HG03575 (cell line): ENCODE results near the gene PIP5K1B.

Experiments used
- ATAC-seq: cut with Tn5 transposase; IDR thresholded peaks from one replicate; pipeline ENCODE4 v1.9.1; 2021; ENCODE audit not compliant: unreplicated experiment, insufficient number of reproducible peaks, low FRiP score; ENCODE audit errors: extremely low read depth

PIP5K1B gene

GRCh38 chr9:68920921-68921320 lies 215.9 kb downstream of the PIP5K1B start:
- no peak for ATAC-seq

DNA sequence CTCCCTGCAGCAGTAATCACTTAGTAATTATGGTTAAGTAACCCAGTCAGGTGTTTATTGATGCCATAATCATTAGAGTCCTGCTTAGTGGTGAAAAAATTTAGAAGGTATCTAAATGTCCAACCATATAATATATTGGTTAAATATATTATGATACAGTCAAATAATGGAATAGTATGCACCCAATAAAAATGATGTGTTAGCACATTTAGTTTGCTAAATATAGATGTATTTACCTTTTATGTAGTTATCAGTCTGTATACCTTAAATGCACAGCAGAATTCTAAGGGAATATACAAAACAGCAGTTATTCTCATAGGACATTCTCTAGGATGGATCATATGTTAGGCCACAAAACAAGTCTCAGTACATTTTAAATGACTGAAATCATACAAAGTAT lies 218.4 kb downstream of the PIP5K1B start:
- no peak for ATAC-seq

- ATAC-seq = no peak
Measured at GRCh38 chr9:68925175-68925574, 220.1 kb downstream of the PIP5K1B start.

GRCh38 chr9:68927165-68927564 lies 222.1 kb downstream of the PIP5K1B start:
- no peak for ATAC-seq

DNA sequence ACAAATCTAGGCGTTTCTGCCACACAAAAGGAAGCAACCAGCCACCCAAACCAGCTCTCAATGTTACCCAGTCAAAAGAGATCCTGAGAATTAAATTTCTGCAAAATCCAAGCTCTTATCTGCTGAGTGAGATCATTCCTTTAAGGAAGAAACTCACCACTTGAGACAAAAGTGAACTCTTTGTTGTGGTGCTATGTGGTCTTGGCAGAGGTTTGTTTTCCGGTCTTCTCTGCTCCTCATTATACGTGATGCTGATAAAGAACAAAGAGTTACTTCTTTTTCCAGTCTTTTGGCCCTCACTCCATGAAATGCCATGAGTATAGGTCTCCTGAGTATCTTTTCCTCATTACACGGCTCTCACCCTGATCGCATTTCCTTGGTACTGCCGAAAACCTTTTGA lies 226.8 kb downstream of the PIP5K1B start:
- no peak for ATAC-seq

DNA sequence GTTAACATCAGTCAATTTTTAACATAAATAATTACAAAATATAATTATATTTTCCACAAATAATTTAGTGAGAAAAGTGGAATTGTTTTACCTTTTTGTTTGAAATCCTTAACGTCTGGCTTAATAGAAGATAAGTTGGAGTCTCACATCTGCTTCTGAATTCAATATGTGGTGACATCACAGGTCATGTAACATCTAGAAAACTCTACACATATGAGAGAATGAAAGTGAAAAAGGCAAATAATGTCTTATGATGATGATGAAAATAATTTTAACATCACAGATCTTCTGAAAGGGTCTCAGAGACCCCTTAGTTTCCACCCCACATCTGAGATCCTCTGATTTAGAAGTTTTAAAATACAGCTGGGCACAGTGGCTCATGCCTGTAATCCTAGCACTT lies 227.4 kb downstream of the PIP5K1B start:
- no peak for ATAC-seq

DNA sequence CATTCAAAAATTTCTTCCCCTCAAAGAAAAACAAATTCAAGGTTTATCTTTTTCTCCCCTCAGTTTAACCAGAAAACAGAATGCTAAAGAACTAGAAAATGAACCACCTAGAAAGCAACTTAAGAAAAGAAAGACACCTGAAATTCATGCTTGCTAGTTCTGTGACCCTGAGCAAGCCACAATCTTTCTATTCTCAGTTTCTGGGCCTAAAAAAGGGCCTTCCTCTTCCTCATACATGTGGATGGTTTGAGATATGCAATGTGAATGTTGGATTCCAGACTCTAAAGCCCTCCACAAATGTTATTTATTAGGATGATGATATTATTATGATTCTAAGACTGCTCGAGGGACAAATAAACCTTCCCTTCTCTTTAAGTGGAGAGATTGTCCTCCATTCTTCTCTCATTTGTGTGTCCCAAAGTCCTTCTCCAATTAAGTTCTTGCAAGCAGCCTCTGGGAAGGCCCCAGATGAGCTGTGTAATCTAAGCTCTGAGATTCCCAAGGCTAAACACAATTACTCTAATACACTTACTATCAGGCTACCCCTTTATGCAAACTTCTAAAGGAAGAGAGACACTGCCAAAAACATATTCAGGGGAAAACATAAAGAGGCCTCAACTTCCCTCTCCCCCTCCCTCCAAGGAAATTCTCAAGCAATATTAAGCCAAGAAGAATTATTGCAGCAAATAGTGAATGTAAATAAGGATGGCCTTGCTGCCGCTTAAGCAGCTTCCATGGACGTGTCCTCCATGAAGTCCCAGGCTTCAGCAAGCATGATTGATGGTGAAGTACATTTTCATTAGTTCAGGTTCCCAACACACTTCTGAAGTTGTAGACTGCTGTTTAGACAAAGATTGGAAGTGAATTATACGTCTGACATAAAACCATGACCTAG lies 228.6 kb downstream of the PIP5K1B start:
- ATAC-seq = peak; percentile 93

GRCh38 chr9:68934329-68934644 lies 229.2 kb downstream of the PIP5K1B start:
- ATAC-seq = no peak

DNA sequence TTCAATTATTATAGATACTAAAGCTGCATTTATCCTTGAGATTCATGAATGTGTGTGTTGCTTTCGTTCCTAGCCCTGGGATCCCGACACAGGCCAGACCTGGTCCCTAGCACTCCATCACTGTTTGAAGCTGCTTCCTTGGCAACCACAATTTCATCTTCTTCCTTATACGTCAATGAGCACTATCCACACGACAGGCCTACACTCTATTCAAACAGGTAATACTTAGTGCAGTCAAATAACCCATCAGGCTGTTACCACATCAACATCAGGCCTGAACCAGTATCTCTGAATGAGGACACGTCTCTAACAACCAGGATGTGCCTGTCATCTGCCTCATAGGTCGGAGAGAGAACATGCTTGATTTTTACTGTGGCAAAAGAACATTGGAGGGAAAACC lies 235.5 kb downstream of the PIP5K1B start:
- ATAC-seq = no peak

GRCh38 chr9:68941780-68942459 lies 236.9 kb downstream of the PIP5K1B start:
- no peak for ATAC-seq

- ATAC-seq = no peak
Measured at GRCh38 chr9:68942790-68943189, 237.8 kb downstream of the PIP5K1B start.

DNA sequence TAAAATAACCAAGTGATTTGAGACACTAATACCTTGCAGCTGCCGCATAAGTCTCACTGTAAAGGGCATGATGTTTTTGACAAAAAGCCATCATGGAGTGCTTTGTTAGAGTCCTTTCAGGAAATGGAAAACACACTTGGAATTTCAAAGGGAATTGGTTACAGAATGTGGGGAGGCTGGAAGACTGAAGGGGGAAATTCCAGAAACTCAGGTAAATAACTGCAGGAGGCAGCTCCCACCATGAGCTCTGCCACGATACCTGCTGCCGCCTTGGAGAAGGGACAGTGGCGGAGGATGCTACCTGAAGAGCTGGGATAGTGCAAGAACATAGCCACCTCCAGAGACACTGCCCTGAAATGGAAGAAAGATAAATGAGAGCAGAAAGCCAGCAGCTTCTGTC lies 242.0 kb downstream of the PIP5K1B start:
- ATAC-seq = no peak

DNA sequence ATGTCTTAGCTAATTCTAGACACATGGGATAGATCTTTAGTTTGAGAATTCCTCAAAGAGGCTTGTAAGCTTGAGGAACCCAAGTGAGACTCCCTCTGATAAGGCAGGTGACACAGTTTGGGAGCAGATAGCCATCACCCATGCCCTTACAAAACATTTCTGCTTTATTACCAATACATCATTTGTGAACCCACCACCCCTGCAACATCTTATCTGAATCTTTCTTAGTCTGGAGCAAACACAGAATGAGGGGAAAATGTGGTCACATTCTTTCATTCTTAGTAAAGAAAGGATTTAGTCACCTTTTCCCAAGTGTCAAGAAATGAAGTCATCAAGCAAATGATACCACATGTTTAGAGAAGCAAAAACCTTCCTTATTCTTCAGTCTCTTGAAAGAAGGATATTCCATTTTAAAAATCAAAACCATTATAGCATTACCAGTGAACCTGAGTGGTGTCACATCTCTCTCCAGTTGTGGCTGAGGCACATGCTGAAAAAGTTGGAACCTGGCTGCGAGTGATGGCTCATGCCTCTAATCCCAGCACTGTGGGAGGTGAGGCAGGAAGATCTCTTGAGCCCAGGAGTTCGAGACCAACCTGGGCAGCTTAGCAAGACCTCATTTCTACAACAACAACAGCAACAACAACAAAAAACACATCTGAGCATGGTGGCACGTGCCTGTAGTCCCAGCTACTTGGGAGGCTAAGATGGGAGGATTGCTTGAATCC lies 243.0 kb downstream of the PIP5K1B start:
- ATAC-seq = no peak

GRCh38 chr9:68949271-68950000 lies 244.4 kb downstream of the PIP5K1B start:
- ATAC-seq = no peak

- ATAC-seq = no peak
Measured at GRCh38 chr9:68950188-68950587, 245.1 kb downstream of the PIP5K1B start.

- ATAC-seq = no peak
Measured at GRCh38 chr9:68950689-68951088, 245.6 kb downstream of the PIP5K1B start.

GRCh38 chr9:68951879-68952659 lies 247.0 kb downstream of the PIP5K1B start:
- no peak for ATAC-seq

DNA sequence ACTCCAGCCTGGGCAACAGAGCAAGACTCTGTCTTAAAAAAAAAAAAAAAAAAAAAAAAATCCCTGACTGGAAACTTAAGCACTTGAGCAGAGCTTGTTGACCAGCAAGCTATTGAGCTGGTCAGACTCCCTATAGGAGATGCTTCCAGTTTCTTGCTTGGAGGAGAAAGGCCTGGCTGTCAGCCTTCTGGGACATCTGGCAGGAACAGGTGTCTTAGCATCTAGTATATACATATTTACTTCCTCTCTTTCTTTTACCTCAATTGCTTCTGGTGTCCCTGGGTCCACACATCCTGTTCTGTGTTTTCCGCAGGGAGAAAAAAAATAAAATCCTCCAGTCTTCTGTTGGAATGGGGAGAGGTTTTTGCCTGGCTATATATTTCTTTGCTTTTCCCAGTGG lies 248.7 kb downstream of the PIP5K1B start:
- ATAC-seq = no peak

- ATAC-seq = no peak
Measured at GRCh38 chr9:68955330-68955729, 250.3 kb downstream of the PIP5K1B start.
